NB4 (cell line): ENCODE data around the gene SORBS1.

Source experiments
- MAX ChIP-seq: IDR thresholded peaks from 2 replicates; pipeline ENCODE4 v1.6.1; 2011; ENCODE audit warnings: low read depth, low read length
- POLR2A ChIP-seq: IDR thresholded peaks from 2 replicates; pipeline ENCODE4 v1.6.1; 2011; ENCODE audit warnings: mild to moderate bottlenecking; ENCODE audit not compliant: insufficient read length; ENCODE audit errors: extremely low read depth

- TF ChIP-seq MAX (no peak), POLR2A (no peak)
These were observed 252.5 kb downstream of the SORBS1 start for GRCh38 chr10:95308389-95309302.
